Activated naive CD8-positive, alpha-beta T cell treated with anti-CD3 and anti-CD28 coated beads, Interleukin-2, amount 50 U/mL, for 24 hours (primary cell): ENCODE results near the gene DGLUCY.
"Not testable (repeated sequence)": the region's sequence is repeated elsewhere in the genome, so short reads cannot be mapped to it uniquely, and the experiment has no call there.

Experiments
- ATAC-seq: fragments of 150-1000 bp; cut with Tn5 transposase; one replicate; pipeline ENCODE4 v1.10.0; 2021
- DNase-seq: peaks from one replicate; pipeline ENCODE4 v3.0.0; 2021
- H3K27ac Mint-ChIP-seq: one replicate; pipeline ENCODE4 v1.8.0; 2021; ENCODE audit warnings: mild to moderate bottlenecking, mixed read lengths
- H3K27me3 Mint-ChIP-seq: one replicate; pipeline ENCODE4 v1.8.0; 2021; ENCODE audit warnings: mixed read lengths
- H3K36me3 Mint-ChIP-seq: one replicate; pipeline ENCODE4 v1.8.0; 2021; ENCODE audit warnings: low read depth, mixed read lengths
- H3K4me1 Mint-ChIP-seq: one replicate; pipeline ENCODE4 v1.8.0; 2021; ENCODE audit warnings: mixed read lengths
- H3K4me3 Mint-ChIP-seq: one replicate; pipeline ENCODE4 v1.8.0; 2021; ENCODE audit warnings: mild to moderate bottlenecking, moderate library complexity, mixed read lengths
- H3K9me3 Mint-ChIP-seq: one replicate; pipeline ENCODE4 v1.8.0; 2021; ENCODE audit warnings: mixed read lengths

Gene DGLUCY

DNA sequence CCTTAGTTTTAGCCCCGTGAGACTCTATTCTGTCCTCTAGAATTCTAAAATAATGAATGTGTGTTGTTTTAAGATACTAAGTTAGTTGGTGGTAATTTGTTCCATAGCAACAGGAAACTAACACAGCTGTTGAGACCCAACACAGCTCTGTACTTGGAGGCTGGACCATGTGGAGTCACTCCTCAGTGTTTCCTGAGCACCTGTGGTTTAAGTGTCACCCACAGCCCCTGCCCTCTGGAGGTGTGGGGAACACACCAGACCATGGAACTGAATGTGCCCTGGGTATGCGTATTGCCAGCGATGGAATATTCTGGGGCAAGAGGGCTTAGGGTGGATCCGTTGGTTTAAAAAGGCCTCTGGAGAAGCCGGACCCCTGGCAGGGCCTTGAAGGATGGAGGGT lies 147.2 kb downstream of the DGLUCY start:
- no peaks in the 10 kb centered on the region for H3K36me3 Mint-ChIP-seq
- peak; percentile 65 for DNase-seq
- no peak overlapping the region for H3K4me3 Mint-ChIP-seq
- peak overlapping the region; percentile 83 for H3K27ac Mint-ChIP-seq
- no peaks in the 10 kb centered on the region for H3K9me3 Mint-ChIP-seq
- peak; percentile 97 for ATAC-seq
- H3K4me1 Mint-ChIP-seq: peaks cover 75% of the 10 kb centered on the region
- H3K27me3 Mint-ChIP-seq: peaks cover 4% of the 10 kb centered on the region

DNA sequence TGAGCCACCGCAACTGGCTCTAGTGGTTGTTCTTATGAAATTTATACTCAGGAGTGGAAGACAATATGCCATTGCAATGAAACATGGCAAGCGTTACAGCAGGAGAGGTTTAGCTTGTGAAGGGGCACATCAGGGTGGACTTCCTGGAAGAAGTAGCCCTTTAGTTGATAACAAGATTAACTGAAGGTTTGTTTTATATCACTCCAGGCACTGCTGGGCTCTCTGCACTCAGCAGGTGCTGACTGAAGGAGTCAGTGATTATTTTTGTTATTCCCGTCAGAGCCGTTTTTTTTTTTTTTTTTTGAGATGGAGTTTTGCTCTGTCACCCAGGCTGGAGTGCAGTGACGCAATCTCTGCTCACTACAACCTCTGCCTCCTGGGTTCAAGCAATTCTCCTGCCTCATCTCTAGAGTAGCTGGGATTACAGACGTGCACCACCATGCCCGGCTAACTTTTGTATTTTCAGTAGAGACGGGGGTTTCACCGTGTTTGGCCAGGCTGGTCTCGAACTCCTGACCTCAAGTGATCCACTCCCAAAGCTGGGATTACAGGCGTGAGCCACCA lies 148.2 kb downstream of the DGLUCY start:
- Mint-ChIP-seq H3K27me3 (peaks cover 4% of the 10 kb centered on the region), H3K4me3 (no peak overlapping the region), H3K9me3 (no peaks in the 10 kb centered on the region), H3K27ac (no peak overlapping the region), H3K4me1 (peaks cover 77% of the 10 kb centered on the region), H3K36me3 (no peaks in the 10 kb centered on the region)
- ATAC-seq: no peak
- no peak for DNase-seq

- peak overlapping the region; percentile 26 for H3K27ac Mint-ChIP-seq
- H3K36me3 Mint-ChIP-seq: no peaks in the 10 kb centered on the region
- peak overlapping the region; percentile 64 for H3K4me3 Mint-ChIP-seq
- peaks cover 70% of the 10 kb centered on the region for H3K4me1 Mint-ChIP-seq
- no peak for ATAC-seq
- H3K9me3 Mint-ChIP-seq: no peaks in the 10 kb centered on the region
- H3K27me3 Mint-ChIP-seq: peaks cover 4% of the 10 kb centered on the region
- no peak for DNase-seq
Measured at GRCh38 chr14:91263329-91263728, 149.5 kb downstream of the DGLUCY start.

GRCh38 chr14:91264151-91265150 lies 150.6 kb downstream of the DGLUCY start:
- H3K27ac Mint-ChIP-seq: peak overlapping the region; percentile 58
- H3K36me3 Mint-ChIP-seq: peaks cover 2% of the 10 kb centered on the region
- peak overlapping the region; percentile 64 for H3K4me3 Mint-ChIP-seq
- DNase-seq (peak; percentile 36), ATAC-seq (no peak)
- peaks cover 65% of the 10 kb centered on the region for H3K4me1 Mint-ChIP-seq
- H3K27me3 Mint-ChIP-seq: peaks cover 4% of the 10 kb centered on the region
- H3K9me3 Mint-ChIP-seq: no peaks in the 10 kb centered on the region

DNA sequence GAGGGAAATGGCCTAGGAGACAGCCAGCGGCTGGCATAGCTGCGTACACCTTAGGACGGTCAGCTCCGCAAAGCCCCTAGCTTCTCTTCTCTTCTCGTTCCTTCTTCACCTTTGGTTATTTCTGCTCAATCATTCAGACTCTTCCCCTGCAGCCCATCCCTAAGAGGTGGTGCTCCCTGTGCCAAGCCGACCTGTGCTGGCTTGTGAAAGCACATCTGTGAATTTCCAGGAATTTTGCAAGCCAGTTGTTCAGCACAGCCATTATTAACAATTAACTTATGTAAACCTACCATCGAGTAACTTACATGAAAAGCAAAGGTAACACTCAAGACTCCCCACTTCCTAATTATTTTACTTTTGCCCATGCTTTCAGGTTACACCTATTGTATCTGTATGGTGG lies 151.5 kb downstream of the DGLUCY start:
- no peak for ATAC-seq

DNA sequence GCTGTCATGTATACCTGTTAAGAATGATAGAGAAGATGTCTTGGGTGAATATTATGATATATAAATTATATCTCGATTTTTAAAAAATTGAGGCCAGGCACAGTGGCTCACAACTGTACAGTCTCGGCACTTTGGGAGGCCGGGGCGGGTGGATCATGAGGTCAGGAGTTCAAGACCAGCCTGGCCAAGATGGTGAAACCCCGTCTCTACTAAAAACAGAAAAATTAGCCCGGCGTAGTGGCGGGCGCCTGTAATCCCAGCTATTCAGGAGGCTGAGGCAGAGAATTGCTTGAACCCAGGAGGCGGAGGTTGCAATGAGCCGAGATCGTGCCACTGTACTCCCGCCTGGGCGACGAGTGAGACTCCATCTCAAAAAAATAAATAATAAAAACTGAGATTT lies 152.4 kb downstream of the DGLUCY start:
- DNase-seq, H3K4me3 Mint-ChIP-seq, H3K36me3 Mint-ChIP-seq, H3K27me3 Mint-ChIP-seq, ATAC-seq, H3K27ac Mint-ChIP-seq, H3K9me3 Mint-ChIP-seq: not testable (repeated sequence)
- H3K4me1 Mint-ChIP-seq: peaks cover 48% of the 10 kb centered on the region

More for the DNA sequence above, 151.5 kb downstream of the DGLUCY start:
- Mint-ChIP-seq H3K27ac (no peak overlapping the region), H3K27me3 (peaks cover 4% of the 10 kb centered on the region), H3K4me3 (peak overlapping the region; percentile 21), H3K36me3 (peaks cover 4% of the 10 kb centered on the region), H3K9me3 (no peaks in the 10 kb centered on the region), H3K4me1 (peaks cover 56% of the 10 kb centered on the region)
- DNase-seq: no peak

DNA sequence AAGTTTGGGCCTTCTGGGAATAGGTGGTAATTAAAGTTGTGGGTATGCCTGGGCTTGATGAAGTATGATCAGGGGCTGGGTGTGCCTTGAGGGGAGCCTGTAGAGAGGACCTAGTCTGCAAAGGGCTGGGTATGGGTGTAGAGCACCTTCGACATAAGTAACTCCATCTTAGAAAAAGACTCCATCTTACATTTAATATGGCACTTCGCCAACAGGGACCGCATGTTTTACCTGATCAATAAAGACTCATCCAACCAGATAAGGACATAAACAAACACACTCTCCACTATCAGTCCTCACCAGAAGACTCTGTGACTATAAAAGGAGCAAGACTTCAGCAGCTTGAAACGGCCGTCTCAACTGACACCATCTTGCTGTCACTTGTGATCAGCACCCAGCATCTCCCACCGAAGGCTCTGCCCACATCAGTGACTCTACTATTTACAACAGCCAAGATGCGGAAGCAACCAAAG lies 154.1 kb downstream of the DGLUCY start:
- peak overlapping the region; percentile 1 for H3K27ac Mint-ChIP-seq
- peaks cover 35% of the 10 kb centered on the region for H3K4me1 Mint-ChIP-seq
- peaks cover 4% of the 10 kb centered on the region for H3K27me3 Mint-ChIP-seq
- DNase-seq (no peak), ATAC-seq (no peak)
- no peak overlapping the region for H3K4me3 Mint-ChIP-seq
- peaks cover 9% of the 10 kb centered on the region for H3K36me3 Mint-ChIP-seq
- H3K9me3 Mint-ChIP-seq: no peaks in the 10 kb centered on the region

- Mint-ChIP-seq H3K27me3 (no peaks in the 10 kb centered on the region), H3K4me1 (peaks cover 22% of the 10 kb centered on the region), H3K4me3 (no peak overlapping the region), H3K27ac (no peak overlapping the region), H3K9me3 (no peaks in the 10 kb centered on the region), H3K36me3 (peaks cover 9% of the 10 kb centered on the region)
- ATAC-seq: no peak
- DNase-seq: no peak
Measured at GRCh38 chr14:91269076-91269991, 155.5 kb downstream of the DGLUCY start.

DNA sequence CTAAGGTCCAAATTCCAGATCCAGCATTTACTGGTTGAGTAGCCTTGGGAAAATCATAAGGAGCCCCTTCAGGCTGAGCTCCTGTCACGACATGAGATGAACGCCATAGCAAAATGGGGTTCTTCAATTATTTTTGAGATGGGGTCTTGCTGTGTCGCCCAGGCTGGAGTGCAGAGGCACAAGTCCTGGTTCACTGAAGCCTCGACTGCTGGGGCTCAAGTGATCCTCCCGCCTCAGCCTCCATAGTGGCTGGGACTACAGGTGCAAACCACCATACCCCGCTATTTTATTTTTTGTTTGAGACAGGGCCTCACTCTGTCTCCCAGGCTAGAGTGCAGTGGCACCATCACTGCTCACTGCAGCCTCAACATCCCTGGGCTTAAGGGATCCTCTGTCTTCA lies 156.3 kb downstream of the DGLUCY start:
- Mint-ChIP-seq H3K4me3 (no peak overlapping the region), H3K27ac (no peak overlapping the region), H3K36me3 (peaks cover 14% of the 10 kb centered on the region), H3K9me3 (no peaks in the 10 kb centered on the region), H3K27me3 (no peaks in the 10 kb centered on the region), H3K4me1 (peaks cover 17% of the 10 kb centered on the region)
- ATAC-seq: no peak
- no peak for DNase-seq

DNA sequence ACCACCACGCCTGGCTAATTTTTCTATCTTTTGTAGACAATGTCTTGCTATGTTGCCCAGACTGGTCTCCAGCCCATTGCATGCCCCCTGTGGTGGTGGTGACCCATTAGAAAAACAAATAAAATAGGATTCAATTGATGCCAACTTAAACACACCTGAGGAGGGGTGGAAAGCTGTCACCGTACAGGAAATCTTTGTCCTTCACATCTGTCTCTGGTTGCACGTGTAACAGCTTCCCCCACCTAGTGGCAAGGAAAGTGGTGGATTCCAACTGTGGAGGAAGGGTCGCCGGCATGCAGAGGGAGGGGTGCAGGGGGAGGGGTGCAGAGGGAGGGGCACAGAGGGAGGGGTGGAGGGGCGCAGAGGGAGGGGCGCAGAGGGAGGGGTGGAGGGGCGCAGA lies 156.7 kb downstream of the DGLUCY start:
- no peak for DNase-seq
- H3K4me1 Mint-ChIP-seq: peaks cover 13% of the 10 kb centered on the region
- no peak for ATAC-seq
- H3K9me3 Mint-ChIP-seq: no peaks in the 10 kb centered on the region
- no peaks in the 10 kb centered on the region for H3K27me3 Mint-ChIP-seq
- H3K4me3 Mint-ChIP-seq: no peak overlapping the region
- H3K36me3 Mint-ChIP-seq: peaks cover 15% of the 10 kb centered on the region
- no peak overlapping the region for H3K27ac Mint-ChIP-seq

DNA sequence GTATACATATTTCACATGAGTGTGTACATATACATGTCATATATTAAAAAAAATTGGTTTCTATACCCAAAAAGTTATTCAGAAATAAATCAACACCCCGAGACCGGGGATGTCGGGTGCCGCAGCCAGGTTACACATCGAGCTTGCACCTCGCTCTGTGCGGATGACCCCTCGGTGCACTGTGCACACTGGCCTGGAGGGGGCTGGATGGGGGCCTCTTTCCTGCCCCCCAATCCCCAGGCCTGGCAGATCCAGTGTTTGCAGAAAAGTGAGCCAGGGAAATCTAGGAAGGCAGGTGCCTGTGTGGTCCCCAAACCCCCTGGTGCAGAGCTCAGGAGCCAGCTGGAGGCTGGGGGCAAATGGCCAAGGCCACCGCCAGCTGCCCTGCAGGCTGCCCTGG lies 157.8 kb downstream of the DGLUCY start:
- Mint-ChIP-seq H3K27me3 (no peaks in the 10 kb centered on the region), H3K4me1 (peaks cover 12% of the 10 kb centered on the region), H3K4me3 (no peak overlapping the region), H3K27ac (no peak overlapping the region), H3K36me3 (peaks cover 22% of the 10 kb centered on the region), H3K9me3 (no peaks in the 10 kb centered on the region)
- no peak for DNase-seq
- ATAC-seq: no peak

DNA sequence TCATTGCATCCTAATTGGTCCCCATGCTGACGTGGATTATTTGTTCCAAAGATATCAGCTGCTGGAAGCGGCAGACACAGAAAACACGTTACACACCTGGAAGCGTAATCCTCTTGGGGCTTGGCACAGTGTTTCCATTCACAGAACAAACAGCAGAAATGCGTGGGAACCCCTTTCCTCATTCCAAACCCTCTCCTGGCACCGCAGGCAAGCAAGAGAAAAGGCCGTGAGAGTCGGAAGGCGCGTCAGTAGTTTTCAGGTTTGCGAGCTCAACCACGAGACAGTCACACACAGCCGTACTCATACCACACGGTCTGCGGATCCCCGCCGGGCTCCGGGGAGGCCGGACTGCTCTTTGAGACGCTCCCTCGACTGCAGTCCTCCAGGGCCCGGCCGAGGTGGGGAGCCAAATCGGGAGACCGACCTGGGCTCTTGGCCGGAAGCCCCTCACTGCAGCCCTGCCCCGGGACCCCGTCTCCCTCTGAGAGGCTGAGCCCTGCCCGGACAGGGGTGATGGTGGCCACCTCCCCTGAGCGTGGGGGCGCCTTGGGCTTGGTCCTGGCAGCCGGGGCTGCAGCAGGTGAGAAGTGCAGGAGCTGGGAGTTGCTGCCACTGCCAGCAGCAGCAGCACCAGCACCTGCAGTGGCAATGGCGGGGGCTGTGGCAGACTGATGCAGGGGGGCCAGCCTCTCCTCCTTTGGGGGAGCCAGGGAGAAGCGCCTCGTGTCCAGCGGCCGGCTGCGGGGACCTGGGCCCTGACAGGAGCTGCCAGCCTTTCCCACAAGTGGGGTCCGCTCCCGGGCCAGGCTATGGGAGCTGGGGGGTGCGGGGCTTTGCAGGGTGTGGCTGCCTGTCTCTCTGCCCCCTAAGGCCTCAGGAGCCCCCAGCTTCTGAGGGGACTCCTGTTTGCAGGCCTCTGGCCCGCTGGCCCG lies 158.7 kb downstream of the DGLUCY start:
- DNase-seq (no peak), ATAC-seq (peak; percentile 15)
- Mint-ChIP-seq H3K36me3 (peaks cover 29% of the 10 kb centered on the region), H3K27me3 (no peaks in the 10 kb centered on the region), H3K4me3 (no peak overlapping the region), H3K4me1 (peaks cover 4% of the 10 kb centered on the region), H3K27ac (peak overlapping the region; percentile 40), H3K9me3 (no peaks in the 10 kb centered on the region)

DNA sequence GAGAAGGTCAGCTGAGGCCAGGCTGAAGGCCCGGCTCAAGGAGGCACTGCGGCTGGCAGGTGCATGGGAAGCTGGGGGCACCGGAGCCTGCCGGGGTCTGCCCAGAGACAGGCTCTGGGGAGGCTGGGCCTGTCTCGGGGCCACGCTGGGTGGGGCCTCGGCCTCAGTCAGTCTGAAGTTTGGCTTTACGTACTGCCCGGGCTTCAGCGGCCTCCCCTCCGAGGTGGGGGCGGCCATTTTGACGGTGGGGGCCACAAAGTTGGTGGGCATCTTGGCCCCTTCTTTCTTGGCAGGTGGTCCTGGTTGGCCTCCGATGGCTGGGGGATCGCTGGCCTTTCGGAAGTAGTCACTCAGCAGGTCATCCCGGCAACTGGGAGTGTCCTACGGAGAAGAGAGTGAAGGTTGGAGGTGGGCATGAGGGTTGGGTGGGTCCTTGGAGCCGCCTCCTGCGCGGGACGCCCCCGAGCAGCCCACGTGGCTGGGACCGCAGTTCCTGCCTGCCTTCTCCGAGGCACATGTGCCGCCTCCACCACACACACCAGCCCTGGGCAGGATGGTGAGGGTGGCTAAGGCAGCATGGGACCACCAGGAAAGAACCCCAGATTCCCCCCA lies 159.5 kb downstream of the DGLUCY start:
- no peak overlapping the region for H3K27ac Mint-ChIP-seq
- H3K36me3 Mint-ChIP-seq: peaks cover 29% of the 10 kb centered on the region
- no peak overlapping the region for H3K4me3 Mint-ChIP-seq
- no peak for DNase-seq
- H3K4me1 Mint-ChIP-seq: peaks cover 4% of the 10 kb centered on the region
- no peaks in the 10 kb centered on the region for H3K9me3 Mint-ChIP-seq
- no peak for ATAC-seq
- no peaks in the 10 kb centered on the region for H3K27me3 Mint-ChIP-seq
